Measurements from ENCODE around the gene PARP1.
"Not testable (repeated sequence)": the region's sequence is repeated elsewhere in the genome, so short reads cannot be mapped to it uniquely, and the experiment has no call there.

PARP1 gene

DNA sequence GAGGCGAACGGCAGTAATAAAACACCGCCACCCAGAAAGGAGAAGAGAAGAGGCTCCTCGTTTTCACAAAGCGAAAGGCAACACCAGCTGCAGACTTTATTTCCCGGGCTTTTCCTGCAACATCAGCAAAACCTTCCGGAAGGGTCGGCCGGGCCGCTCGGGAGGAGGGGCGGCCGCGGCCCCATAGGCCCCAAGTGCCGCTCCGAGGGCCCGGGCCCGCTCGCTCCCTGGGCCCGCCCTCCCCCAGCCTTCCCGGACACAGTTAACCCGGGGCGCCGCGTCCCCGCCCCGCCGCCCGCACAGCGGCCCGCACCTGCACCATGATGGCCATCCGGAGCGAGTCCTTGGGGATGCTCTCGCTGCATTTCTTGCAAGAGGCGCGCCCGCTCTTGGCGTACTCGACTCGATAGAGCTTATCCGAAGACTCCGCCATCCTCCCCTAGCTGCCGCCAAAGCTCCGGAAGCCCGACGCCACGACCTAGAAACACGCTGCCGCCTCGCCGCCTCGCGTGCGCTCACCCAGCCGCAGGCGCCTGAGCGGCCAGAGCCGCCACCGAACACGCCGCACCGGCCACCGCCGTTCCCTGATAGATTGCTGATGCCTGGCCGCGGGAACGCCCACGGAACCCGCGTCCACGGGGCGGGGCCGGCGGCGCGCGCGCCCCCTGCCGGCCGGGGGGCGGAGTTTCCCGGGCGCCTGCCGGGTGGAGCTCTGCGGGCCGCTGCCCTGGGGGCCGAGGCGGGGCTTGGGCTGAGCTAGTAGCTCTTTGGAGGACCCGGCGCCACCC lies at the start of gene PARP1:
TSS of gene PARP1 (minus strand) at position 597 of the 788 bp plus-strand sequence. CDS start at position 433, 164 bp downstream.
- peak; percentile 86 for DNase-seq

DNA sequence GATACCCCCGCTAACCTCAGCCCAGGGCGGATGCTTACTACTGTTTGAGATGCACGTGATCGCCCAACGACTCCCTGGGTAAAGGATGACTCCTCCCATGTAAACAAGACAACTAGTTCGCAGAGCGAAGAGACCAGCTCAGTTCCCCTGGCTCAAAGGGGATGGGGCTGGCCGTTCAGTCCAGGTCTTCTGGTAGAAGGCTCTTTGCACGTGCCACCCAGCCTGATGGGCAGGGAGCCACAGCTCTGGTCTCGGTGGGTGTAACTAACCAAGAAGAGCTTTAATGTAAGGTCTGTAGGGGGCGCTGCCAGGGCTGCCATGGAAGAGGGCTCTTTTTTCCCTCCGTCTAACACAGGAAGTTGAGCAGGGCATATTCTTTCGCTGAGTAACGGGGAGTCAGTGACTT lies 49.4 kb upstream of the PARP1 start:
- no peak for DNase-seq

DNA sequence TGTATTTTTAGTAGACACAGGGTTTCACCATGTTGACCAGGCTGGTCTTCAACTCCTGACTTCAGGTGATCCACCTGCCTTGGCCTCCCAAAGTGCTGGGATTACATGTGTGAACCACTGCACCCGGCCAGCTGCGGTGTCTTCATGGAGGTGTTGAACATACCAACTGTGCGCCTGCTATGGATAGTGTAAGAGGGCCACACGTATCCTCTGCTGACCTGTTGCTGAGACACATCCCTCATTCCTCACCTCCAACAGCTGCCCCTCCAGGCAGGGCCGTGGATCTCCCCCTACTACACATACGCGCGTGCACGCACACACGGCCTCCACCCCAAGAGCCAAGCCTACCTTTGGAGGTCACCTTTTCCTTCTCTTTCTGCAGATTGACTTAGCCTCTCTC lies 48.0 kb upstream of the PARP1 start:
- no peak for DNase-seq

DNA sequence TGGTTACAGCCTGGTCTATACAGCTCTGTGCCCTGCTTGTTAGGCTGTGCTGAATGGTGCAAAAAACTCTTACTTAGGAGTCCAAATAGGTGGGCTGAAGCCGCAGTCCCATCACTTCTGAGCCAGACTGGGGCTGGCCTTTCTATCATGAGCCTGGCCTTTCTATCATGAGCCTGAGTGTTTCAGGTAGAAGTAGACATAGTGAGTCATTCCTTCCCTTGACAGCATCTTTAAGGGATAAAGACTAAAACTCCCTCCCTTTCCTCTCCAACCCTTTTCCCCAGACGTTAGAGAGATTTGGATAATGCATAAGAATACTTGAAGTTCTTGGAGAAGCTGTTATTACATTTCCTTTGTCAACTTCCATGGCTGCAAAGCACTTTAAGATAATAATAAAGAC lies 46.5 kb upstream of the PARP1 start:
- peak; percentile 23 for DNase-seq

DNA sequence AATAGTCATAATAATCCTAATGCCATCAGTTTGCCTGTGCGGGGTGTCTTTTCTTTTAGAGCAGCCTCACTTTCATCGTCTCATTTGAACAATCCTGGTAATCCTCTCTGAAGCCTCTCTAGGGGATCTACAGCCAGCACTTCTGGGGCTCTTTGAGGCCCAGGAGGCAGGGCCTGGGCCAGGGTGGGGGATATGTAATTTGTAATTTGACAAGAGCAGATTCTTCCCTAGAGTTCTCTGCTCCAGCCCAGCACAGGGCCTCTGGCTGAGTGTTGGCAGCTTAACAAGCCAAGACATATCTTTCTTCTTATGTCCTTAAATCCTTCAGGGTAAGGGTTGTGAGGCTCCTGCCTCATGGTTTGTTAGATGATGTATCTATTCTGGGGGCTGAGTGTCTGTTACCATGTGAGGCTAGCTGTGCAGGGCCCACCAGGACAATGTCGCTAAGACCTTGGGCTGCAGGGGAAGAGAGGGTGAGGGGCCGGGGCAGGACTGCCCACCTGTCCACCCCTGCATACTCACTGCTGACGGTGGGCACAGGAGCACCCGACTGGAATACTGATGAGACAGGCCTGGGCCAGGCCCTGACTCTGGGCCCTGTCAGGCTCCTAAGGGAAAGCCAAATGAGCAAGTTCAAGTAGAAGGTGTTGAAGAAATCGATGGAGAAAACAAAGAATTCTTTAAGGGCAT lies 45.3 kb upstream of the PARP1 start:
- DNase-seq: no peak

DNA sequence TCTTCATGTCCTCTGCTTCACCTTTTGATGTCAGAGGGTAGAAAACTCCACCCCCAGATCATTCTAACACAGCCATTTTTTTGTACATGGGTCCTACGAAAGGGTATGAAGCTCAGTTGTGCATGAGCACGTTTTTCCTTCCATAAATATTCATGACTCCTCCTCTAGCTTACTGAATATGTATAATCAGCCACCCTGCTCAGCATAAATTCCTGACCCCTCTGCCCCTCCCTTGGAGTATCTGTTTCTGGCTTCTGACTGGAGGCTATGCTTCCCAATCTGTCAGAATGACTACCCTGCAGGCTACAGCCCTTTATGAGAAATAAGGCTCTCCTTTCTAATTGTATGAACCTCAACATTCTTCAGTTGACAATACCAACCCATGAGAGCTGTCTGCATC lies 42.8 kb upstream of the PARP1 start:
- DNase-seq: no peak

DNA sequence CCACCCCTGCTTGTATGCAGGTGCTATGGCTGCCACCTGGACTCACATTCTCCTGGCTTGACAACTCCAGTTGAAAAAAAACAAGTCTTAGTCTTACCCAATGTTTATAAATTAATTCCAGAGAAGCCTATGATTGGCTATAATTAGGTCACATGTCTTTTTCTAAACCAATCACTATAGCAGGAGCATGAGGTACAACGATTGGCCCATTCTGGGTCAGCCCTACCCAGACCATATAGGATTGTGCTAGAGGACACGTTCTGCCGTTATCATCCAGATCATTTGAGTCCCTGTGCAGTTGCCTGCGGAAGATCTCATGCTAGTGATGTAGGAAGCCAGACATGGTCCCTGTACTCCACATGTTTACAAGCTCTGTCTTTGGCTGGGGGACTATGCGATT lies 41.9 kb upstream of the PARP1 start:
- DNase-seq: no peak

DNA sequence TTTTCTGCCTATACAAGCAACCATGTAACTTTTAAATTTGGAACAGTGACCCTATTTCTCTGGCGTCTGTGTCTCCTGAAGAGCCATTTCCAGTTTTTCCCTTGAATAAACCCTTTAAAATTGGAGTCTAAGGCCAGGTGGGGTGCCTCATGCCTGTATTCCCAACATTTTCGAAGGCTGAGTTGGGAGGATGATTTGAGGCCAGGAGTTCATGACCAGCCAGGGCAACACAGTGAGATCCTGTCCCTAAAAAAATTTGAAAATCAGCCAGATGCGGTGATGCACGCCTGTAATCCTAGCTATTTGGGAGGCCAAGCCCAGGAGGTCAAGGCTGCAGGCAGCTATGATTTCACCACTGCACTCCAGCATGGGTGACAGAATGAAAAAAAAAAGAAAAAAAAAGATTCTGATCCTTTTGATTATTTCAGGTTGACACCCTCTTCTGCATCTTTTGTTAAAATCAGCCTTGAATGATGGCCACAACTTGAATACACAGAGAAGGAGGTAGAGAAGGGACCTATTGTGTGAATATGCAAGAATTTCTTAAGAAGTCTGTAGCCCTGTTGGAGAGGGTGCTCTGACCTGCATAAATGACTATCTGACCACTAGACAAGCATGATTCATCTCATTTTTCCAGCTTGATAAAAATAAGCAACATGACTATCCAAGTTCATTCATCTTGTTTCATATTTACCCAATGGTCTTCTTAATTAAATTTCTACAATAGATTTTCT lies 40.2 kb upstream of the PARP1 start:
- DNase-seq: no peak

DNA sequence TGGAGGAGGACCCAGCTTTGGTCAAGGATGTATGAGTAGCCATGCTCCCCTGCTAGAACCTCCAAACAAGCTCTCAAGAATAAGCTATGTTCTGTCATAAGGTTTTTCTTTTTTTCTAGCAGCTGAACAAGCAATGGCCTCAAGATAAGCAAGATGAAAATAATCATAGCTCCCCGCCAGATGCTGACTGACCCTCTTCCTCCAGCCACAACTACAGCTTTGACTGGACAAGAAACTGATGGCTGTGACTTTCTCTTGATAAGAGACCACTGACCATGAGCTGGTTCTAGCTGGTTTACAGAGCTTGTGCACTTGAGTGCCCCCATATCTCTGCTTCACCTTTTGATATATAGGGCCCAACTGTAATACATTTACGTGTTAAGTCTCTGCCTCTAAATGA lies 38.2 kb upstream of the PARP1 start:
- no peak for DNase-seq

DNA sequence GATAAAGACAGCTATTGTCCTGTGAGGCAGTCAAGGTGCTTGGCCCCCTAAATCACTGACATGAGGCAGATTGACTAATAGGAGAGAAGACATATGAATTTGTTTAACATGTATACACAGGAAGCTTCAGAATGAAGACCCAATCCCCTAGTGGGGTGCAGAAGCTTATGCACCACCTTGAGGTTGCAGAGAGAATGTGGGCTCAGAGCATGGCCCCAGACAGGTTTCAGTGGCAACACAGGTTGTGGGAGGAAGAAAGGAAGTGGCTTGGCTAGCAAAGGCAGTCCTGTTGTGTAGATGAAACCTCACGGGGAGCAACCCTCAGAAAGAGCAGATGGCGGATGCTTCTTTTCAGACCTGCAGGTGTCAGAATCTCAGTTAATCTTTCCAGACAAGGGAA lies 37.0 kb upstream of the PARP1 start:
- DNase-seq: no peak

DNA sequence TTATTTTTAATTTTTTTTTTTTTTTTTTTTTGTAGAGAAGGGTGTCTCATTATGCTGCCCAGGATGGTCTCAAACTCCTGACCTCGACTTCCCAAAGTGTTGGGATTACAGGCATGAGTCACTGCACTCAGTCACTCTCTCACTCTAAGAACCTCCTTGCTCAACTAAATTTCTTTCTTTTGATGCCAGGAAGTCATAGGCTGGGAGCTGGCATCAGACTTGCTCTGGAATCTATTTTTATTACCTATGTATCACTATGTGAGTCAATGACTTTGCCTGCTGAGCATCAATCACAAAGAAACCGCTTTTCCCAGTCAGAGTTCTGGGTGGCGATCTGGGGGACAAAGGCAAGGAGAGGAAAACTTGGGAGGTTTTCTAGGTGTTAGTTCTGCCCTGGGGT lies 35.5 kb upstream of the PARP1 start:
- DNase-seq: no peak

DNA sequence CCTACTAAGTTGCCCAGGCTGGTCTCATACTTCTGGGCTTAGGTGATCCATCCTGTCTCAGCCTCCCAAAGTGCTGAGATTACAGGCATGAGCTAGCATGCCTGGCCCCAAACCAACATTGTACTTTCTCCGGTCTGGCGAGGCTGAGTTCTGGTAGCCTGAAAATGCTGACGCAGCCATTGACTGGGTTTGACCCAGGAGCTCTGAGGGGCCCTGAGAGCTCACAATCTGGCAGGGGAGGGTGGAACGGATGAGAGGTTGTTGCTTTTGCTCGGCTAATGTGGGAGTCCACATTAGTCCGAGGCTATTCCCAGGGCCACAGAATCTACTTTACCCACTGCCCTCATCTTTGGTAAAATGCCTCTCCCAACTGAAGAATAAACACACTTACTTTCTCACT lies 35.1 kb upstream of the PARP1 start:
- DNase-seq: no peak

DNA sequence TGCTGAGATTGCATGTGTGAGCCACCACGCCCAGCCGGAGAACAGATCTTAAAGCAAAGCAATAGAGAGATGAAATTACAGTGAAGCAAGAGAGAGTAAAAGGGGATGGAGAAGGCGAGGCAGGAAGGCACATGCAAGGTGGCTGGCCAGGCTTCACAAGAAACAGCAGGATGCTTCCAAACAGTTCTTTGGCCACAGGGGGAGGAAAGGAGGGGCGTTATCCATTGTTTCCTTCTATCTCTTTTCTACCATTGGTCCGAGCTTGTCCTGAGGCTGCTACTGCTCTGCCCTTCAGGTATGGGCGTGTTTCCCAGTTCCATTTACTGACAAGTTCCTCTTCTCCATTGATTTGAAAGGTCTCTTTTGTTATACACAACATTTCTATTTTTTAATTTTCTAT lies 33.7 kb upstream of the PARP1 start:
- DNase-seq: no peak

DNA sequence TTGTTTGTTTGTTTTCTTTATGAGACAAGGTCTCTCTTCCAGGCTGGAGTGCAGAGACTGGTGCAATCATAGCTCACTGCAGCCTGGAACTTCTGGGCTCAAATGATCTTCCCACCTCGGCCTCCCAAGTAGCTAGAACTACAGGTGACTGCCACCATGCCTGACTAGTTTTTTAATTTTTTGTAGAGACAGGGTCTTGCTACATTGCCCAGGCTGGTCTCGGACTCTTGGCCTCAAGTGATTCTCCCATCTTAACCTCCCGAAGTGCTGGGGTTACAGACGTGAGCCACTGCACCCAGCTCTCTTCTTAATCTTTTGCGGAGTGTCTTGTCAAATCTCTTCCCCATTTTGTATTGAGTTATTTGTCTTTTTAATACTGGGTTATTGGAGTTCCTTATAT lies 32.6 kb upstream of the PARP1 start:
- DNase-seq: no peak

DNA sequence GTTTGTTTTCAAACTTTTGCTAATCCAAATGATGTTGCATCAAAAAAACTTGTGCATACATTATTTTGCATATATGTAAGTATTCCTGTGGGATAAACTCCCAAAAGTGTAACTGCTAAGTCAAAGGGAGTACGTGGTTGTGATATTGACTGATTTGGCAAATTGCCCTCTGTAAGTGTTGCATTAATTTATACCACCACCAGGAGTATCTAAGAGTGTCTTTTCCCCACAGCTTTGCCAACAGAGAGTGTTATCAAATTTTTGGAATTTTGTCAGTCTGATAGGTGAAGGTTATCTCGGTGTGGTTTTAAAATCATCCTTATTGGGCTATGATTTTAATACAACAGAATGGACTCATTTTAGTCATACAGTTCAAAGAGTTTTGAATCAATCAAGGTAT lies 30.1 kb upstream of the PARP1 start:
- DNase-seq: no peak

DNA sequence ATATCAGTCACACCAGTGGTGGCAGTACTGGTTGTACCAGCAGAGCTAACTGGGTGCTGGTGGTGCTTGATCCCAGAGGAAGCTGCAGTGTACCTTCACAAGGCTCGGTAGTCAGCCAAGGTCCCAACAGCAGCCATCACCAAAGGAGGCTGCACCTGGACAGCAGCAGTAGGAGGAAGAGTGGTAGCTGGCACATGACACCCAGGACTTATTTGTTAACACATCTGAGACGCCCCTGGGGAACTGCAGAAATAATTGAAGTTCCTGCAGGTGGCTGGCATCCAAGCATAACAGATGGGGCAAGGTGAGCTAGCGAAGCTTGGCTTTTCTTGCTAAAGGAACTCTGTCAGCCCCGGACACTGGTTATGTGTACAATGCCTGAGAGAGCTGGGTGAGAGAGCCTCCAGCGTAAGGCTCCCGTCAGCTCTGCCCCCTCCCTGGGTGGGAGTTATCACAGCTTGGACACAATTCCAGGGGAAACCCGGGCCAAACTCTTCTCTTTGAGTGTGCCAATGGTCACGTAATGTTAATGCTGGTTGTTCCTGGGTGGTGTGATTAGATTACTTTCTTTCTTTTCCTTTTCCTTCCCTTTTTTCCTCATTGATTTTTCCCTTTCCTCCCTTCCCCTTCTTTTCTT lies 29.1 kb upstream of the PARP1 start:
- peak; percentile 88 for DNase-seq

DNA sequence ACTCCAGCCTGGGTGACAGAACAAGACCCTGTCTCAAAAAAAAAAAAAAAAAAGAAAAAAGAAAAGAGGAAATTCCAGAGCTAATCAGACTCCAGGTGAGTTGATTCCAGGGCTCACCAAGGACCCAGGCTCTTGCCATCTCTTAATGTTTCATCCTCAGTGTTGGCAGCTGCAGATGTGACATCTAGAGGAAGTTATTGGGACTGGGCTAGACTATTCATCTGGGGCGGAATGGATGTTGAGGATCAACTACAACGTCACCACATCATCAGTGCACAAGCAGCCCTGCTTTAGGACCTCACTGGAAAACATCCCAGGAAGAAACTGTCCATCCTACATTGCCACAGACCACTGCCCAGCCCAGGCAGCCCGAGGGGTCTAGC lies 28.6 kb upstream of the PARP1 start:
- DNase-seq: no peak

DNA sequence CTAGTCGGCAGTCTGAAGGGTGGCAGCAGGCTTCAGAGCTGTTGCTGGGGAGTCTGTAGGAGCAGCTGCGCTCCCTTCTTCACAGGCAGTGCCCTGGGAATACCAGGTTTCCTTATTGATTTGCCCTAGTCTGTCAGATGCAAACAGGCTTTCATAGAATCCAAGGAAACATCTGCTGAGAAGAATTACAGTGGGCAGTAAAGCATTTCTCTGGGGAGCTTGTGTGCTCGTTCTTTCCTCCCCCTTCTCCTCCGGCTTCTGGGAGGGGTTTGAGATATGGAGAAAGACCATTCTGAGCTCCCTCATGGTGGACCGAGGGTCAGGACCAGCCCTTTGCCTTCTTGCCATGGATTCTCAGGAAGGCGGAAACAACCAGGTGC lies 25.4 kb upstream of the PARP1 start:
- no peak for DNase-seq

DNA sequence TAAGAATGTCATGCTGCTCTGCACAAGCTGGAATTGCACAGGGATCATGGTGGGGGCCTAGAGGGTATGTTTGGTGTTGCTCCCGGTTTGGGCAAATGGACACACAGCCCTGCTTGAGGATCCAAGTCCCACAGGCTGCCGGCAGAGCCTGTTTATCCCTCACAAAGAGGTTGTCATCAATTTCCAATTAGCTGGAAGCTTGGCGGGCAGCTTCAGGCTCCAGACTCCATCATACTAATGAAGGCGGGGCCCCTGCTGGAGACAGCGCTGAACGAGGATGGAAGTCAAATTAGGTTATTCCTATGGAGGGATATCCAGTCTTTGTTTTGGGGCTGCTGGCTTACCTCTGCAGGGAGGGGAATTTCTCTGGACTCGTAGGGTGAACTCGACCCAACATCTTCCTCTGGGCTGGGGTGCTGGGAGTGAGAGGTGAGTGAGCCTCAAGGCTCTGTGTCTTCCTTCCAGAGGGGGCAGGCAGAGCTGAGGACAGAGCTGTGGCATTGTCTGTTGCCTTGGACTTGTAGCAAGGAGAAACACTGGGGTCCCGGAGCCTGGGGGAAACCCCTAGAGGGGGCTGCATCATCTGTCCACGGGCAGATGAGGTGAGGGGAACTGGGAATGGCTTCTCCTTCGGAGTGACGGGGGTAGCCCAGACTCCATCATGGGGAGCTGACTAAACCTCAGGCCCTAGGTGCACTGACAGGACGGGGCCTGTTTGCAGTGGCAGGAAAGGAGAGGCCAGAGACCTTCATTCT lies 24.9 kb upstream of the PARP1 start:
- no peak for DNase-seq

DNA sequence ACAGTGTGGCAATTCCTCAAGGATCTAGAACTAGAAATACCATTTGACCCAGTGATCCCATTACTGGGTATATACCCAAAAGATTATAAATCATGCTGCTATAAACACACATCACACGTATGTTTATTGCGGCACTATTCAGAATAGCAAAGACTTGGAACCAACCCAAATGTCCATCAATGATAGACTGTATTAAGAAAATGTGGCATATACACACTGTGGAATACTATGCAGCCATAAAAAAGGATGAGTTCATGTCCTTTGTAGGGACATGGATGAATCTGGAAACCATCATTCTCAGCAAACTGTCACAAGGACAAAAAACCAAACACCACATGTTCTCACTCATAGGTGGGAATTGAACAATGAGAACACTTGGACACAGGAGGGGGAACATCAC lies 24.0 kb upstream of the PARP1 start:
- not testable (repeated sequence) for DNase-seq

DNA sequence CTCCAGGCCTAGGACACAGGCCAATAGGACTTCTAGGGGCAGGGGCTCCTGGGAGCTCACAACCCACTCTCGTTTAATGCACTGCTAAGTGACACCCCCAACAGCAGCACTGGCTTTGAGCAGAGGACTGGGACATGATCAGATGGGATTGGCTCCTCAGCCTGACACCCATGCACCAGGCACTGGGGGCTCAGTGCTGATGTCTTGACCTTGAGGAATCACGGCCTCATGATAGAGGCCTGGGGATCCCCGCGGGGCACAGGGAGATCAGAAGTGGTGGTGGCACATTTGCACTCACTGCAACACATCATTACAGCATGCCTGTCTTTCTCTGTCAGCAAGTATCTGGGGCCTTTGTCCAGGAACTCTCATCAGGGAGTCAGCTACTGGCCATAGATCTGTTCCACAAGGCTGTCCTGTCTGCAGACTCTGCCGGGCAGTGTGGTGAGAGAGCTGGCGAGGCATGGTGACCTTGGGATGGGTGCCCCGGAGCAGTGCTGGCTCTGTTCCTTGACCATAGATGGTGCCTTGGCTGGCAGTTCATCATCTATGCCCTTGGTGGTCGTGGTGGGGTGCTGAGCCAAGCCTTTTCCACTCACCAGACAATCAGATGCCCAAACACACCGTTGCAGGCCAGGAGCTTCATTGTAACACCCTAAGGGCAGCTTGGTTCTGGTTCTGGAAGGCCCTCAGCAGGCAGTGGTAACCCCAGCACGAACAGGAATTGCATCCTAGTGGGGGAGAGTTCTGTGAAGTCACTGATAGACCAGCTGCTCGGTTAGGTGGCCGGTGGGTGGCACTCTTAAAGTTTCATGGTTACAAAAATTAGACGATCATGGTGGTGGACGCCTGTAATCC lies 22.2 kb upstream of the PARP1 start:
- DNase-seq: no peak

Measured in DMS79 (cell line).